GM21528 (cell line): Measurements from ENCODE around the gene VIPR1.
A peak's percentile ranks its signal among the peaks of the same experiment; 100 is the strongest.
"Not testable (repeated sequence)": the region's sequence is repeated elsewhere in the genome, so short reads cannot be mapped to it uniquely, and the experiment has no call there.

ENCODE experiments used
- ATAC-seq: cut with Tn5 transposase; IDR thresholded peaks from one replicate; pipeline ENCODE4 v1.9.1; 2021; ENCODE audit warnings: mild to moderate bottlenecking, moderate library complexity; ENCODE audit not compliant: unreplicated experiment, low FRiP score

VIPR1 gene

GRCh38 chr3:42562047-42562907 lies 59.8 kb downstream of the VIPR1 start:
- no peak for ATAC-seq

DNA sequence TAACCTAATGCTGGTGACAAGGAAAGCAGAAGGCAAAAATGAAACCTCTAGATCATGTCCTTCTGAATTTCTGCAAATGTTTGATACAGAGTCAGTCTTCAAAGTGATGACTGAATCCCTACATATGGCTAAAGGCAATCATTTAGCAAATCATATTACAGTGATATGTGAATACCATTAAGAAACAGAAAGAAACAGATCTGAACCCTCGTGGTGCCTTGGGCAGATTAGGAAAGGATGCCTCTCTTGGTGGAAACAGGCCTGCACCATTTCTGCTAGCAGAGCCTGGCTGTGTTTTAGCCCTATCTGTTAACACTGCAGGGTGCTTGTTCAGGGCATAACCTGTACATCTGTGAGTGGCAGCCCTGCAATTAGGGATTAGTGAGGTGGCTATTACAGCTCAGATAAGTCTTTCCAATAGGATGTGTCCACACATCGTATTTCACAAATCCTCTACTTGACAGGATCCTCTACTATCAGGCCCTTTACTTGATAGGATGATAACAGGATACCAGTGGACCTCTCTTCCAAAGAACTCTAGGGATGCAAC lies 67.2 kb downstream of the VIPR1 start:
- ATAC-seq, result no peak

- no peak for ATAC-seq
These were observed 69.8 kb downstream of the VIPR1 start for GRCh38 chr3:42572278-42572677.

DNA sequence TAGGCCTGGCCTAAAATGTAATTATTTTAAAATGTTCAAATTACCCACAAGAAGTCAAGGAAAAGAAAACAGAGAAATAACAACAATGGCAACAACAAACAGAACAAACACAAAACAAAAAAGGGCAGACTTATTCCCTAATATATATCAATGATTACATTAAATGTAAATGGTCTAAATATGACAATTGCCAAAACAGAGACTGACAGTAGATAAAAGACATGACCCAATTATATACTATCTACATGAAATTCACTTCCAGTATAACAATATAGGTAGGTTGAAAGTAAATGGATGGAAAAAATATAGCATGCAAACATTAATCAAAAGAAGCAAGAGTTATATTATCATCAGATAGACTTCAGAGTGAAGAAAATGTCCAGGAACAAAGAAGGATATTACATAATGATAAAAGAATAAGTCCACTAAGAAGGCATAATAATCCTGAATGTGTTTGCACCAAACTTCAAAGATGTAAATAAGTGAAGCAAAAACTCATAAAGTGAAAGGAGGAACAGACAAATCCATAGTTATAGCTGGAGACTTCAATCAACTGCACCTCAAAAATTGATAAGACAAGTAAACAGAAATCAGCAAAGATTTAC lies 72.8 kb downstream of the VIPR1 start:
- no peak for ATAC-seq

GRCh38 chr3:42578054-42578453 lies 75.6 kb downstream of the VIPR1 start:
- no peak for ATAC-seq

- ATAC-seq, result not testable (repeated sequence)
These were observed 76.9 kb downstream of the VIPR1 start for GRCh38 chr3:42579346-42579745.

DNA sequence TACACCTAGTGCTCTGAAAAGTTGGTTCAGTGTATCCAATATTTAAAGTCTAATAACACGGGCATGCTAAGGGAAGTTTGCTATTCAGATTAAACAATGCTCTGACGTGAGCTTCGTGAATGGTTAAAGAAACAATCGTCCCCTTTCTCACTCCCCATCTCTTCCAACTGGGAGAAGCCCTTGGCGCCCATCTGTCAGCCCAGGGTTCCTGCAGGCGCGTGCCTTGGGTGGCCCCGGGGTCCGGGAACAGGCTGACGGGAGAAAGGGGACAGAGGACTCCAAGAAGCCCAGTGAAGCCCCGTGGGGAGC lies 78.9 kb downstream of the VIPR1 start:
- ATAC-seq, result no peak

DNA sequence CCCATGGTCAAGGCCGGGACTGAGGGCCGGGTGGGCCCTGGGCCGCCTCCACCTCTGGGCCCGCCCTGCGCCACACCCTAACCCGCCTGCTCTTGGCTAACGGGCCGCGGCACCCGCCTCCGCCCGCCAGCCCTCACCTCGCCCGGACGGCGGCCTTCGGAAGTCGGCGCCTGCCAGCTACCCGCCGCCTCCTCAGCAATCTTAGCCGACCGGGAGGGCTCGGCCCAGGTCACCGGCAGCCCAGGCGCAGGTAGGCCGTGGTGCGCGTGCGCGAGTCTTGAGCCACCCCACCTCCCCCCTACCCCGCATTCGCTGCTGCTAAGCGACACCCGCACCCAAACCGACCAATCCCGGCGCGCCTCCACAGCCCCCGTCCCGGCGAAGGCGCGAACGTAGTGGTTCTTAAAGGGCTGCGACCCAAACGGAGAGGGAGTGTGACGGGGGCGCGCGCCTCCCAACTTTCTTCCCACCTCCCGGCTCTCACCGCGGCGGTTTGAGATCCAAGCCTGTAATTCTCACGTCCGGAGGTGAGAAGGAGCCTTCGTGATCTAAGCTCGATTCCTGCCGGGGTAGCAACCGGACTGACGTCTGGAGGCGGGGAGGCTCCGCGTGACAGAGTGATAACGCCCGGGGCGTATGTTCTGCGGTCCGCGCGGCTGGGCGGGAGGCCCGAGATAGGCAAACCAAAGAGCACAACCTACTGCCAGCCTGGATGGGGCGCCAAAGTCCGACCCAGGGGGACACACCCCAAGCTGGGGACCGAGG lies 79.4 kb downstream of the VIPR1 start, which contains the start of gene SEC22C:
SEC22C (minus strand) TSS at position 259 of the 765 bp plus-strand sequence. CDS start 12,921 bp downstream, outside the sequence.
- peak; percentile 89 for ATAC-seq

- ATAC-seq, result no peak
These were observed 80.1 kb downstream of the VIPR1 start for GRCh38 chr3:42582474-42583070.
